Measurements from ENCODE around the gene PAK1.

PAK1 gene

GRCh38 chr11:77374611-77375031 lies 99.3 kb downstream of the PAK1 start:
- DNase-seq (ENCODE audit: low read depth in 2 of 3, low spot score in 1 of 3) = no peak

DNA sequence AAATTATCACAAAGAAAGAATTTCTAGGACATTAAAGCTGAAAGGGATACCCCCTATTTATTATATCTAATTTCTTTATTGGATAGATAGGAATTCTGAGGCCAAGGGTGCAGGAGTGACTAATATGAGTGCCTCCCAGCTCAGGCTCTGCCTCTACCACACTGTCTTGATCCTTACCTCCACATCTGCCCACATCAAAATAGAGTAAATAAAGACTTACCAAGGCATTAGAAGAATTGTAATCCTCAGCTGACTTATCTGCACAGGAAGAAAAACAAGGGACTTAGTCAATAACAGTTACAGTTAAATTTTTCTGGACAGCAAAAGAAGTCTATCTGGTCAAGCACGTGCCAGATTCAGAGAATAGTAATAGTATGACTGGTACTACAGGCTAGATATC lies 99.8 kb downstream of the PAK1 start:
- DNase-seq (ENCODE audit: low read depth in 2 of 3, low spot score in 1 of 3) = no peak

GRCh38 chr11:77372726-77373125 lies 101.2 kb downstream of the PAK1 start:
- DNase-seq (ENCODE audit: low read depth in 2 of 3, low spot score in 1 of 3) = no peak

DNA sequence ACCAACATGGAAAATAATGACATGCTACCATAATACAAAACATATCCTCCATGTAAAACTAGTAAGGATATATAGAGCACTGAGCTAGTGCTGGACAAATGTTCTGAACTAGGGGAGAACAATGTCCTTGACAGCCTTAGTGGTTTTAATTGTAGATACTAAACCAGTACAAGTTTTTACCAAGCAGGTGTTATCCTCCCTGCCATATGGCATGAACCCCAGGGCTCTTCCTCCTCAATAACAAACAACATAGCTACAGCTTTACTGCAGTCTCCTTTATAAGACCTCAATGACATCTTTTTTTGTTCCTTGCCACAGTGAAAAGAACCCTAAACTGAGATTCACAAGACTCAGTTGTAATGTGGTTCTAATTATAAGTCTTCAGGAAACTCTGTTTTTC lies 102.2 kb downstream of the PAK1 start:
- no peak for DNase-seq (ENCODE audit: low read depth in 2 of 3, low spot score in 1 of 3)

- DNase-seq (ENCODE audit: low read depth in 2 of 3, low spot score in 1 of 3) = no peak
Measured at GRCh38 chr11:77370217-77370616, 103.7 kb downstream of the PAK1 start.

DNA sequence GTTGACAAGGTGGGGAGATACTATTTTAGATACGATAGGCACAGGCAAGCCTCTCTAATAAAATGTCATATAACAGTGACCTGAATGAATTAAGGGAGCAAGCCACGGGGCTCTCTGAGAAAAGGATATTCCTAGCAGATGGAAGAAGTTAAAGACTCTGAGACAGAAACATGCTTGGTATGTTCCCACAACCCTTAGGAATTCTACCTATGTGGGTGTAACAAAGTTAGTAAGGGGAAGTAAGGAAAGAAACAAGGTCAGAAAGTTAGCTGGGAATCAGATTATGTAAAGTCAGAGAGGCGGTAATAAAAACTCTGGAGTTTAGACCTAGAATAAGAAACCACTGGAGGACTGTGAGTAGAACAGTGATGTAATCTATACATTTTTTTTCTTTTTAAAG lies 112.7 kb downstream of the PAK1 start:
- no peak for DNase-seq (ENCODE audit: low read depth in 2 of 3, low spot score in 1 of 3)

- DNase-seq (ENCODE audit: low read depth in 2 of 3, low spot score in 1 of 3) = no peak
Measured at GRCh38 chr11:77359481-77359880, 114.4 kb downstream of the PAK1 start.

GRCh38 chr11:77353131-77353530 lies 120.8 kb downstream of the PAK1 start:
- no peak for DNase-seq (ENCODE audit: low read depth in 2 of 3, low spot score in 1 of 3)

DNA sequence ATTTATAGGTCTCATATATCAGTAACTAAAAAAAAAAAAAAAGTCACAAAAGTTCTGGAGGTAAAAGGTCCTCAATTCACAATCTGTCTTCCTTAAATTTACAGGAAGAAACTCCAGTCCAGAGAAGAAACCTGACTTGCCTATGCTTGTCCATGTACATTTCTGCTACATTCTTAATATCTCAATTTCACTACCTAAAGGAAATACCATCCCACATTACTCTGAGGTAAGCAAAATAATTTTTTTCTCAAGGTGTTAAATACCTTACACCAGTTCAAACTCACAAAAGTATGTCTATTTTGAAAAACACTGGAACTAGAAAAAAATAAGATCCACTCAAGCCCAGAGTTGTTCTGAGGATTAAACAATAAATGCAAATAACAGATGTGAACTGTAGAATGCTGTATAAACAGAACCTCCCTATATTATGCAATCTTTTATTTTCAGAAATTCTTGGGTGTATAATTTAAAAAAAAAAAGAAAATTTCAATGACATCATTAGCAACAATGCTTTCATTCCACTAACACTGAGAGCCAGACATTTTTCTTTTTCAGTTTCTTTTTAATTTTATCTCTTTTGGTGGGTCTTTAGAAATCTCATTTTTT lies 122.5 kb downstream of the PAK1 start:
- no peak for DNase-seq (ENCODE audit: low read depth in 2 of 3, low spot score in 1 of 3)

GRCh38 chr11:77347948-77348347 lies 125.9 kb downstream of the PAK1 start:
- DNase-seq (ENCODE audit: low read depth in 2 of 3, low spot score in 1 of 3) = no peak

GRCh38 chr11:77346906-77347603 lies 126.8 kb downstream of the PAK1 start:
- DNase-seq (ENCODE audit: low read depth in 2 of 3, low spot score in 1 of 3) = no peak

DNA sequence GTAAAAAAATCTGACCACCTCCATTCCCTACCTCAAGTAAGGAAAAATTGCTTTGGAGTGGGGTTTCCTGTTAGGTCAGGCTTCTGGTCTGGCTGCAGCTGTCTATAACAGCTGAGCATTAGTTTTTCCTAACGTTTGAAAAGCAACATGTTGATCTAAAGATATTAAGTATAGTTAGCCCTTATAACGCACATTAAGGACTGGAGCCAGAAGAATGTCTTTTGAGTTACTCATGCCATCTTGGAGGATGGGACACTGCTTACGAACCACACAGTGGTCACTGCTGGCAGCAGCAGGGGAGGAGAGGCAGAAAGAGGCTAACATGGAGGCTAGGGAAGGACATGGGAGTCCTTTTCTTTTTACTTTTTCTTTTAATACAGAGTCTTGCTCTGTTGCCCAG lies 128.3 kb downstream of the PAK1 start:
- no peak for DNase-seq (ENCODE audit: low read depth in 2 of 3, low spot score in 1 of 3)

DNA sequence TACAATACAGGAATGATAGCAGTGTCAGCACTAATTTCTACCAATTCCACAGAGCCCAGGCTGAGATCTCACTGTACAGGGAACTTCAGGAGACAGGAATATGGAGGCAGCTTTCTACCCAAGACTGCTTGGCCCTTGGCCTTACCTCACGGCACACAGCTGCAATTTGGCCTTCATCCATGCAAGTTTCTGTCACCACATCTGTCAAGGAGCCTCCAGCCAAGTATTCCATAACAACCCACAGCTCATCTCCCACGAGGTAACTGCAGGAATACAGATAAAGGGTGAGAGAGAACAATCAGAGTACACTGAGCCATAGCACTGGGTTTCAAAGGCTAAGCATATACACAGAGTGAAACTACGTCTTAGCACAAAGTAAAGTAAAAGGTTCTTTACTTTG lies 133.4 kb downstream of the PAK1 start:
- DNase-seq (ENCODE audit: low read depth in 2 of 3, low spot score in 1 of 3) = no peak

GRCh38 chr11:77332259-77332658 lies 141.6 kb downstream of the PAK1 start:
- no peak for DNase-seq (ENCODE audit: low read depth in 2 of 3, low spot score in 1 of 3)

DNA sequence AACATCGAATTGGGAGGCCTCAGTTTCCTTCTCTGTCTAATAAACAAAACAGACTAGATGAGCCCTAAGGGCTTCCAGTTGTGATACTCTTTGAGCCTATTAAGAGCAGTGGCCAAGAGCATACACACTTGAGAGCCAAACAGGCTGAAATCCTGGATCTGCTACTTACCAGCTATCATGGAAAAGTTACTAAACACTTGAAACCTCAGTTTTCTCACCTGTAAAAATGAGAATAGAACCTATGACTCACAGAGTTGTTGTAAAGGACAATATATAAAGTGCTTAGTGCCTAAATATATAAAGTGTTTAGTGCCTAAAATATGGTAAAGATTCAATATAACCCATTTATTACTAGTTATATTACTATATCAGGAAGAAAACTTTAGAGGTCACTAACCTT lies 148.7 kb downstream of the PAK1 start:
- DNase-seq (ENCODE audit: low read depth in 2 of 3, low spot score in 1 of 3) = no peak

GRCh38 chr11:77324508-77324907 lies 149.4 kb downstream of the PAK1 start:
- no peak for DNase-seq (ENCODE audit: low read depth in 2 of 3, low spot score in 1 of 3)

DNA sequence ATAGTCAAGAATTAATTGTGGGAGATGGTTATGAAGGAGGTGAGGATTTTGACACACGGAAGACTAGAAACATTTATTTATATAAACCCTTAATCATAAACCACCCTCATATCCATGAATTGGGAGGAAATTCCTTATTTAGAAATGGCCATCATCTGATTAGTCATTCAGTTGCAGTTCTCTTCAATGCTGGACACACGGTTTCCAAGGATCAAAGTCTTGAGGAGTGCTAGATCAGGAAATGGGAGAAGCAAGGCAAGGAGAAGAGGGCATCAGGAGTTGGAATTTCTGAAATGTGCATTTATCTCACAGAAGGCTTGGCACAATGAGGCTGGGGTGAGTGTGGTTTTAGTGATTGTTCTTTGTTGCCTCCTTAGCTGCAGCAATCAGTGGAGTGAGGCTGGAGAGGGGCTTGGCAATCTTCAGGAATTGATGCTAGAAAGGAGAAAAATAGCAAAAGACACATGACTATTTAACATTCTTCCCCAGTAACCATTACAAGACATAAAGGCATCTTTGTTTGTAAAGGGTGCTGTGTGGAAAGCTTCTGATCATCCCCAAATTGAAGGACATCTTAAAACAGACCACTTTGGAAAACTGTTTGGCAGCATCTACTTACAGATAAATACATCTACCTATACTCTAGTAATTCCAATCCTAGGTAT lies 150.8 kb downstream of the PAK1 start:
- no peak for DNase-seq (ENCODE audit: low read depth in 2 of 3, low spot score in 1 of 3)

- no peak for DNase-seq (ENCODE audit: low read depth in 2 of 3, low spot score in 1 of 3)
Measured at GRCh38 chr11:77322506-77322905, 151.4 kb downstream of the PAK1 start.

- DNase-seq (ENCODE audit: low read depth in 2 of 3, low spot score in 1 of 3) = no peak
Measured at GRCh38 chr11:77320351-77320750, 153.5 kb downstream of the PAK1 start.

GRCh38 chr11:77318600-77318999 lies 155.3 kb downstream of the PAK1 start:
- DNase-seq (ENCODE audit: low read depth in 2 of 3, low spot score in 1 of 3) = no peak

DNA sequence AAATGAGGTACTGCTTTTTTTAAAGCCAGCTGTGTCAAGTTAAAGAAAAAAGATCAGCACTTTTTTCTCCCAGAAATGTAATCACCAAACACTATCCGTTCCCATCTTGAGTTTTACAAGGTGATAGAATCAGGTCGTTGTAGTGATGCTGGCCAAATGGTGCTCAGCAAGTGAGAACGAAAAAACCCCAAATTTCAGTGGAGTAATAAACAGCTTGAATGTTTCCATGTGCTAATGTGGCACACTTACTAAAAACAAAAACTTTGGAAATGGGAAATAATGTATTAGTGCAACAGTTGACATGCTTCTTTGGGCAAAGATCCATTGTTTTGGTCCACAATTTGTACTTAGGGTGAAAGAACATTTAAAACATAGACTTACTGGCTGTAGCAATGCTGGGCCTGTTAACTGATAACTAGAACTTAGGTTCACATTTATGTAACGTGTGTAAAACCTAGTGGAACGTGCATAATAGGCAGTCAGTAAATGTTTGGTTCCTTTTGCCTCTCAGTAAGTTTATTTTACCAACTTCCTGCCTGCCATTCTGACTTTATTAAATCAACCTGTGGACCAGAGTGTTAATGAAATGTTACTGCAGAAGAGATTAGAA lies 157.1 kb downstream of the PAK1 start:
- DNase-seq (ENCODE audit: low read depth in 2 of 3, low spot score in 1 of 3) = no peak

GRCh38 chr11:77312107-77312506 lies 161.8 kb downstream of the PAK1 start:
- no peak for DNase-seq (ENCODE audit: low read depth in 2 of 3, low spot score in 1 of 3)

Data from stimulated activated CD4-positive, alpha-beta T cell treated with anti-CD3 and anti-CD28 coated beads, Interleukin-12 subunit alpha, Interleukin-12 subunit beta, amount 100 ng/mL, for 48 hours (primary cell).